Aorta (tissue), 5 donors: ENCODE data around the gene GALNT14. TPM values are rescaled to one million over a fixed set of nuclear protein-coding genes. Genes with fewer than 3 reads are reported as not detected.

Experiments
- ATAC-seq: fragments of 200-7000 bp; cut with Tn5 transposase; one replicate; pipeline ENCODE4 v1.9.1; 2022; ENCODE audit warnings: moderate library complexity; ENCODE audit not compliant: low FRiP score
- DNase-seq, 2 donors: peaks; one replicate each; pipeline ENCODE4 v3.0.0-alpha.2; 2020
- H3K27ac ChIP-seq, 2 donors: one replicate each; pipeline ENCODE4 v1.5.1; 2013; ENCODE audit warnings: low read length in 2 of 2, mild to moderate bottlenecking in 2 of 2, moderate library complexity in 2 of 2, control low read depth in 1 of 2, inconsistent platforms in 1 of 2, low read depth in 1 of 2
- H3K27me3 ChIP-seq, 2 donors: one replicate each; pipeline ENCODE4 v1.6.1; 2013; ENCODE audit warnings: control low read depth in 1 of 2, low read length in 1 of 2, mild to moderate bottlenecking in 1 of 2, moderate library complexity in 1 of 2; ENCODE audit not compliant: insufficient read depth in 2 of 2, control insufficient read depth in 1 of 2
- H3K36me3 ChIP-seq, 2 donors: one replicate each; pipeline ENCODE4 v1.6.1; 2013; ENCODE audit warnings: control low read depth in 1 of 2, low read length in 1 of 2, mild to moderate bottlenecking in 1 of 2; ENCODE audit not compliant: insufficient read depth in 2 of 2, control insufficient read depth in 1 of 2
- H3K4me1 ChIP-seq, 2 donors: one replicate each; pipeline ENCODE4 v1.6.1; 2013; ENCODE audit warnings: low read length in 2 of 2, control low read depth in 1 of 2, mild to moderate bottlenecking in 1 of 2, moderate library complexity in 1 of 2; ENCODE audit not compliant: insufficient read depth in 2 of 2, control insufficient read depth in 1 of 2
- H3K4me3 ChIP-seq, 2 donors: one replicate each; pipeline ENCODE4 v1.5.1; 2013; ENCODE audit warnings: low read length in 2 of 2, control low read depth in 1 of 2, mild to moderate bottlenecking in 1 of 2
- H3K9me3 ChIP-seq: one replicate; pipeline ENCODE4 v1.6.1; 2013; ENCODE audit warnings: mild to moderate bottlenecking, low read length; ENCODE audit not compliant: control insufficient read depth
- WGBS, 2 donors: extraction: QIAGEN DNeasy Blood & Tissue Kit; methylation state at CpG; one replicate each; pipeline ENCODE4 v1.1.7; 2013; 5-methylcytosine and 5-hydroxymethylcytosine counted together
- intact Hi-C, 2 donors: fragments of 100-400 bp; cut with DNase I; formaldehyde crosslinking; loops; one replicate each; pipeline versions ENCODE4 v1.14.2 to v1.15.0; 2022
- polyA plus RNA-seq, 2 donors: library from polyadenylated mRNA; stranded (reverse); fragments of 200-250 nt; gene quantifications; one replicate each; pipeline ENCODE4 v1.2.3, GENCODE V29; 2013
- total RNA-seq, 2 donors: library from RNA; stranded (reverse); fragmentation: NEBNext Ultra II Directional; extraction: Animal tissue kit (Norgen Biotek cat#: 25700); gene quantifications; one replicate each; pipeline ENCODE4 v1.2.1, GENCODE V29; 2021
- donor health status: healthy with polysubstance abuse.
- donor health status: Bipolar disorder and iron deficiency.
- donor health status: DM: no; HTN: no; CAD: no.
- donor health status: DM: no; HTN: no; CAD: no.
- donor health status: DM: yes; HTN: yes; CAD: no.

Gene GALNT14
- total and polyA plus RNA-seq, 4 donors, result 0.74 to 1.7 (median 1.2) TPM; not detected in 1

DNA sequence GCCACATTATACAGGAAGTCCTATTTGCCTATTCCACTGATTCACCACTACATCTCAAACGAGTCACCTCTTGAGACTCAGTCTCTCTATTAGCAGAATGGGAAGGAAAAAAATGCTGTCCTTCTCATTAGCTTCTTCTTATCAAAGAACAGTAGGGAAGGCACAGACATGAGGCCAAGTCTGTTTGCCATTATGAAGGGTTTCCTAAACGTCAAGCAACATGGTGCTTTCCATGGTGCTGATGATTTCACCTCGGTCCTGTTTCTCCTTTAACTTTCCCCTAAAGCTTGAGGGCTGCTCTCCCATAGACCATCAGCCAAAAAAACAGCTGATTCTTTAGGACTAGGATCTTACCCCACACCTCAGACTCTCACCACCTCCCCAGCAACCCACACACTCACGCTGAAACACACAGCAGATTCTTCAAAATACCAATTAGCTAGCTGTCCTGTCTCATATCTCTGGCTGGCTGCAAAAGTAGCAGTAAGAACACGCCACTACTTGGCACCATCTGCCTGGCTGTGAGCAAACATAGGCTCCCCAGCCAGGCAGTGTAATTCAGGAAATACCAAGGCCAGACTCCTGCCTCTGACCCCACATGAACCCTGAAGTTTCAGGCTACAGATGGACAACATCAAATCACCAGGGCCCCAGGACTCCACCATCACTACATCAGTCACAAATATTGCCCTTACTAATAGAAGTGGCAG is 30.5 kb downstream of the GALNT14 start:
- no peak for DNase-seq
- no peak overlapping the region for H3K27ac ChIP-seq
- H3K4me3 ChIP-seq, result no peak overlapping the region
- ATAC-seq, result no peak
- H3K36me3 ChIP-seq, result no peaks in the 10 kb centered on the region
- intact Hi-C loops, result no loop called here
- no peaks in the 10 kb centered on the region for H3K4me1 ChIP-seq
- WGBS, 2 donors, result 22 to 30% methylated on average over 5 of the region's 5 CpGs
- H3K9me3 ChIP-seq, result no peaks in the 10 kb centered on the region
- H3K27me3 ChIP-seq, result no peaks in the 10 kb centered on the region

DNA sequence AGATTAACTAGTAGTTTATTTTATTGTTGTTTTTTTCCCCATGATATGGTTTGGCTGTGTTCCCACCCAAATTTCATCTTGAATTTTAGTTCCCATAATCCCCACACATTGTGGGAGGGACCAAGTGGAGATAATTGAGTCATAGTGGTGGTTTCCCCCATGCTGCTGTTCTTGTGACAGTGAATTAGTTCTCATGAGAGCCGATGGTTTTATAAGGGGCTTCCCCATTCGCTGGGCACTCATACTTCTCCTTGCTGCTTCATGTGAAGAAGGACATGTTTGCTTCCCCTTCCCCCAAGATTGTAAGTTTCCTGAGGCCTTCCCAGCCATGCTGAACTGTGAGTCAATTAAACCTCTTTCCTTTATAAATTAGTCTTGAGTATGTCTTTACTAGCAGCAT is 36.5 kb downstream of the GALNT14 start:
- no peaks in the 10 kb centered on the region for H3K36me3 ChIP-seq
- H3K27ac ChIP-seq, result no peak overlapping the region
- 78 to 84% methylated on average over 2 of the region's 2 CpGs for WGBS, 2 donors
- no peak for ATAC-seq
- intact Hi-C loops, result no loop called here
- no peaks in the 10 kb centered on the region for H3K9me3 ChIP-seq
- H3K27me3 ChIP-seq, result no peaks in the 10 kb centered on the region
- H3K4me1 ChIP-seq, result no peaks in the 10 kb centered on the region
- no peak overlapping the region for H3K4me3 ChIP-seq
- DNase-seq, result no peak

DNA sequence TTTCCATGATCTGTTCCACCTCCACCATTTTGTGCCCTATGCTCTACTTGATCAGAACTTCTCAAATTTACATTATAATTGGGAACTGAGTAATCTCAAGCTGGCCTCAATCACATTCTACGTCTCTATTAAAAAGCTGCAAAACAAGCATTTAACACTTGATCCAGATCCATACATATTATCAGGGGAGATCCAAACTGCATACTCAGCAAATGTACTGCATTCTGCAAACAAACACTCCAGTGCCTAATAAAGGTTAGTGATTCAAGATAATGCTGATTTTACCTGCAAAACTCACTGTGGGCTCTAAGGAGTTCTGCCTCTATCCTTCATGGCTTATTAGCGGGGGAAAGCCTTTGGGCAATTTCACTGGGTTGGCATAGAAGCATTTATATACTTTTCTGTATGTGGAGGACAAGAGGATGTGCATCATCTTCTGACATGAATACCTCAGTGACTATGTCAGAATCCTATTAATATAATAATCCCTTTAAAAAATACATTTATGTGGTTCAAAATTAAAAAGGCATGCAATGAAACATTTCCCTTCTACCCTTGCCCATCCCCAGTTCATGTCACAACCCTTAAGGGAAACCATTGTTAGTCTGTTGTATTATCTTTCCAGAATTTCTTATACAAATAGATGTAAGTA is 40.2 kb downstream of the GALNT14 start:
- 40 to 55% methylated on average over 2 of the region's 2 CpGs for WGBS, 2 donors
- intact Hi-C loops, result no loop called here
- no peaks in the 10 kb centered on the region for H3K27me3 ChIP-seq
- H3K4me3 ChIP-seq, result no peak overlapping the region
- ATAC-seq, result no peak
- no peaks in the 10 kb centered on the region for H3K36me3 ChIP-seq
- H3K9me3 ChIP-seq, result no peaks in the 10 kb centered on the region
- no peak for DNase-seq
- no peaks in the 10 kb centered on the region for H3K4me1 ChIP-seq
- H3K27ac ChIP-seq, result no peak overlapping the region

DNA sequence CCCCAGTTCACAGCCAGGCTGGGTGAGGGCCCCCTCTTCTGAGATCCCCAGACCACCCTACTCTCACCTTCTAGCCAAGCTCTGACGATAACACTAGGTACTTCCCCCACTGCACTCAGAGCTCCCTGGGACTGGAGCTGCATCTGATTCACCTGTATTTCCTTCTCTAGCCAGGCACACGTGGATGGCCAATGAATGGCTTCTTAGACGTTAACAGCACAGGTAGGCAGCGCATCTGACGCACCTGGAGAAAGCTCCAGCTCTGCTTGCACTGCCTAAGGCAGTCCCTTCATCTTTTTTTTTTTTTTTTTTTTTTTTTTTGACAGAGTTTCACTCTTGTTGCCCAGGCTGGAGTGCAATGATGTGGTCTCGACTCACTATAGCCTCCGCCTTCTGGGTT is 48.1 kb downstream of the GALNT14 start:
- H3K9me3 ChIP-seq, result no peaks in the 10 kb centered on the region
- 85 to 88% methylated on average over 7 of the region's 7 CpGs for WGBS, 2 donors
- DNase-seq (no peak), ATAC-seq (no peak)
- H3K27ac ChIP-seq, result no peak overlapping the region
- no peak overlapping the region for H3K4me3 ChIP-seq
- no peaks in the 10 kb centered on the region for H3K4me1 ChIP-seq
- H3K36me3 ChIP-seq, result no peaks in the 10 kb centered on the region
- no peaks in the 10 kb centered on the region for H3K27me3 ChIP-seq
- intact Hi-C loops, result no loop called here

DNA sequence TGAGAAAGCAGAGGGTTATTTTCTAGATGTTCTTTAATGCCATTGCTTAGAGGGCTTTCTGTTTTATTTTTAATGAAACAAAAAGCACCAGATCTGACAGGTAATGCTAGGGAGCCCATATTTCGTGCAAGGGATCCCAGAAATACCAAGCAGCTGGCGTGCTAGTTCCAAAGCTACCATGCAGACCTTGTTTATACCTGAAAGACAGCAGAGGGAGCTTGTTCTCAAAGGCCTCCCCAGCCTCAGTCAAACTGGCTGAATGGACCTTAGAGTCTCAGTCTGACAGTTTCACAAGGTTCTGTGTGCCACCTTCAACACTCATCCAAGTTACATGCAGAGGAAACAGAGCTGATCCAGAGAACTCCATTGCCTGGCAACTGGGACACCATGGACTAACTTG is 48.6 kb downstream of the GALNT14 start:
- no peak for DNase-seq
- Histone ChIP-seq H3K9me3 (no peaks in the 10 kb centered on the region), H3K27ac (no peak overlapping the region), H3K4me3 (no peak overlapping the region), H3K27me3 (no peaks in the 10 kb centered on the region), H3K4me1 (no peaks in the 10 kb centered on the region), H3K36me3 (no peaks in the 10 kb centered on the region)
- WGBS, 2 donors, result 22 to 34% methylated on average over 2 of the region's 2 CpGs
- intact Hi-C loops, result no loop called here
- no peak for ATAC-seq

DNA sequence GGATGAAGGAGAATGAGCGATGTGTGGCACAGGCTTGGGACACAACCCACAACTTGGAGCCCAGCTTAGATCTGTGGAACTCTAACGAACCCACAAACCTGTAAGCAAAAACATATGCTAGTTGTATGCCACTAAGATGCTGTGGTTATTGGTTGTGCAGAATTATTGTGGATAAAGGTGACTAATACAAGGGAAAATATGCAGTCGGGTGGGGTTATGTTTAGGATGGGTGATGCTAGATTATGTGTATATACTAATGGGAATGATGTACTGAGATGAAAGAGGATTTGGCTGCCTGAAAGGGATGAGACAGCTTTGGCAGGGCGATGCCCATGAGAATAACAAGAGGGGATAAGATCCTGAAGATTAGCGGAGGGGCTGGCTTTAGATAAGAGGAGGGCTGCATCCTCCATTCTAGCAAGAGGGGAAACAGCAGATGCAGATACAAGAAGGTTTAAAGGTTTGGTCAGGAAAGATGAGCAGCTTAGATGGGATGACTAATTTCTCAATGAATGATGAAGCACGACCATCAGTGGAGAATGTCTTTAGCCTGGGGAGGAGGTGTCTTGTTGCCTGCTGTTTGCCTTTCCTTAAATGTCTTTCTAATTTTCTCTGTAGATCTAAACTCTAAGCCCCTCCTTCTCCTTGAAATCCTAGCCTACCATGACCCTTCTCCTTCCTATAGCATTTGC is 49.6 kb downstream of the GALNT14 start:
- Histone ChIP-seq H3K27ac (no peak overlapping the region), H3K27me3 (no peaks in the 10 kb centered on the region), H3K9me3 (no peaks in the 10 kb centered on the region), H3K4me3 (no peak overlapping the region), H3K36me3 (no peaks in the 10 kb centered on the region), H3K4me1 (no peaks in the 10 kb centered on the region)
- DNase-seq (no peak), ATAC-seq (no peak)
- intact Hi-C loops, result no loop called here
- 75 to 81% methylated on average over 6 of the region's 6 CpGs for WGBS, 2 donors

DNA sequence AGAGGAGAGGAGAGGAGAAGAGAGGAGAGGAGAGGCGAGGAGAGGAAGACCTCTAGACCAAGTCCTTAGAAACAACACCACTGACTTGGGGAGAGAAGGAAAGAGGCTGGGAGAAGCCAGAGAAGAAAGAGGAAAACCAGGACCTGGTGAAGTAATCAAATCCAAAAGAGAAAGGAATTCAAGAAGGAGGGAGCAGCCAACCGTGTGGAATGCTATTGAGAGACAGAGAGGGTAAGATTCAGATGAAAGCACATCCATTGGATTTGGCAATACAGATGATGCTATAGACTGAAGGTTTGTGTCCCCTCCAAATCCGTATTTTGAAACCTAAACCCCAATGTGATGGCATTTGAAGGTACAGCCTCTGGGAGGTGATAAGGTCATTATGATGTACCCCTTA is 50.7 kb downstream of the GALNT14 start:
- H3K27me3 ChIP-seq, result no peaks in the 10 kb centered on the region
- no peak for DNase-seq
- no peak for ATAC-seq
- H3K4me3 ChIP-seq, result no peak overlapping the region
- no peaks in the 10 kb centered on the region for H3K9me3 ChIP-seq
- H3K27ac ChIP-seq, result no peak overlapping the region
- no peaks in the 10 kb centered on the region for H3K4me1 ChIP-seq
- WGBS, 2 donors, result 69 to 75% methylated on average over 3 of the region's 3 CpGs
- H3K36me3 ChIP-seq, result no peaks in the 10 kb centered on the region
- intact Hi-C loops, result no loop called here

DNA sequence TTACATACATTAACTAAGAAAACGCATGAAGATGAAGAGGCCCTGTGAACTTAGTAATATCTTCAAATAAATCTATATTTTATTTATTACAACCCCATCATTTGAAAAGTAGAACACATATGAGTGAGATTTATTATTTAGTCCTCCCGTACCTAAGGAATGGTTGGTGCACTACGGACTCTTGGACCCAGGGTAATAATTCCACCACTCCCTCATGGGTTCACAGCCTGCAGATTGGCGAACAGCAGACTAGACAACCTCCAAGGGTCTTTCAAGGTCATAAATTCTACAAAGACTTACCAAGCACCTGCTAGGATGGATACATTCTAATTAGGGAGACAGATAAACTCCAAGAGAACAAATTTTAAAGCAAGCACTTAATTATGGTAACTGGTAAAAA is 51.6 kb downstream of the GALNT14 start:
- no peaks in the 10 kb centered on the region for H3K27me3 ChIP-seq
- intact Hi-C loops, result no loop called here
- H3K4me3 ChIP-seq, result no peak overlapping the region
- no peaks in the 10 kb centered on the region for H3K4me1 ChIP-seq
- WGBS, 2 donors, result 93 to 97% methylated on average over 4 of the region's 4 CpGs
- no peak overlapping the region for H3K27ac ChIP-seq
- no peaks in the 10 kb centered on the region for H3K9me3 ChIP-seq
- DNase-seq (no peak), ATAC-seq (no peak)
- no peaks in the 10 kb centered on the region for H3K36me3 ChIP-seq
